Measurements from ENCODE around the gene CYP1B1.
"Not testable (repeated sequence)": the region's sequence is repeated elsewhere in the genome, so short reads cannot be mapped to it uniquely, and the experiment has no call there.

Gene CYP1B1

DNA sequence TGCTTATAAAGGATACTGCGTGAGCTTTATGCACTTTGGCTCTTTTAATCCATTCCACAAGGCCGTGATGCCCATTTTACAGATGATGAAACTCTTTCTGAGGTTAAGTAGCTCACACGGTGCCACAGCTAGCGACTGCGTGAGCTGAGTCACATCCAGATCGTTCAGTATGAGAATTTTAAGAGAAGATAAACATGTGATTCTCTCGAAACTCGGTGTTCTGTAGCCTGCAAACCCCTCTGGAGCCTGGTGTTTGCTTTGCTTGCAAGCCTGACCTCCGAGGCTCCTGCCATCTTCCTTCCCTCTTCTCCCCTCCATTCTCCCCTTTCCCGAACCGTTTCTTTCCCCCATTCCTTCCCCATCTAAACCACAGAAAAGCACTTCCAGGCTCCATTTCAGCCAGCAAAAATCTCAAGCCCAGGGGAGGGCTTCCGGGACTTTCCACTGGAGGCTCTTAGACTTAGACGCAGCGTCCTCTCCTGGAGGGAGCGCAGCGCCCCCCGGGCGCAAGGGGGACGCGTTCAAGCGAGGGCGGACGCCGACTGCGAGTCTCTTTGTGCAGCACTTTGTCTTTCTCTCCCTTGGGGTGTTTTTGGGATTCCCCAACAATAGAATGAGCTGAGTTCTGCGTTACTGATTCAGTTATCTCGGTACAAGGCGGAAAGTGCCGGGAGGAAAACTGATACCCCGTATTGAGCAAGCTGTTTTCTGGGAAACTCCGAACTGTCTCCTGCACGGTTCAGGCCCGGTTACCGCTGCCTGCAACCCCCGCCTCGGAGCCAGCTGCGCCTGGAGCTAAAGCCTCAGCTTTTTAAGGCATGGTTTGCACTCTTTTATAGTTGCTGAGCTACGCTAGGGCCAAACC lies 38.0 kb downstream of the CYP1B1 start:
- DNase-seq (ENCODE audit: low read depth in 3 of 3, low spot score in 1 of 3) = no peak

DNA sequence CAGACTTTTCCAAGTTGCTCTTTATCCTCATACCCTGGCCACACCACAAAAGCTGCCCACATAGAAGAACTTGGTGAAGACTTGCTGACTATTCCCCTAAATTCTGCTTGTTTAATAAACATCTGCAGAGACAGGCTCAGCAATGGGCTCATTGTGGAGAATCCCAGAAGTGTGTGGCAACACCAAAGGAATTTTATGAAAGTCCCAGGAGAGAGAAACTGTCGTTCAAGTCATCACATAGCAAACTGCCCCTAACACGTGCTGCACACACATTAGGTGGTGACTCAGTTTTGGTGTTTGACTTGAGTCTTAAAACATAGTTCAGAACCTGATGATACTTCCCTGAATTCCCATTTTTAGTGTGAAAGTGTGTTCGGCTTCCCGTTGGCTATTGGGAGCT lies 38.6 kb downstream of the CYP1B1 start:
- no peak for DNase-seq (ENCODE audit: low read depth in 3 of 3, low spot score in 1 of 3)

DNA sequence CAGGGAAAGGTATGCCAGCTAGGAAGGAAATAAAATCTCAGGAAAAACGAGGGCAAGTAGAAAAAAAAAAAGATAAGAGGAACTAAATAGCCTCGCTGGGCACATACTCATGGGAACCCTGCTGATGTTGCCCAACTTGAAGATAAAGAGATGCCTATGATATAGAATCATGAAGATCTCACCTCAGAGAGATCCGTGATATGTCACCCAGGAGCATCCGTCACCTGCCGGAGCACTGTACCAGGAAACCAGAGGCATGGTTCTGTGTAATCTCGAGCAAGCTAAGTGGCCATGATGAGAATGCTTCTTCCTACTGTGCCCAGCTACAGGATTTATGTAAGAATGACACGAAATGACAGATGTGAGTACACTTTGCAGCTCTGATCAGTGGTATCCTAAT lies 40.0 kb downstream of the CYP1B1 start:
- no peak for DNase-seq (ENCODE audit: low read depth in 3 of 3, low spot score in 1 of 3)

DNA sequence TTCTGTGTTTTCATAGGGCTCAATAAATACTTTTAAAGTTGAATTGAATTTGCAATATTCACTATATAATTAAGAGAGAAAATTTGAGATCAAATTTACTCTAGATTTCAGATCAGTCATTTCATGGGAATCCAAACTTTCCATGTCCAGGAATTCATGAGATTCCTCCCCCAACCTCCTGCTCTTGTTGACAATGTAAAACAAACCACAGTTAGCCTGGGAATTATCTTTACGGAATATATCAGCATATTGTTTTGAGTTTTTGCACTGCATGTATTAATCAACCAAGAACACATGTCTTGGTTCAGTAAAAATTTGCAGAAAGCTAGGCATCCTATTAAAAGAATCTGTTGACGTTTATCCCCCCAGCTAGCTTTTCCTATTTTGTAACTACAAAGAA lies 42.3 kb downstream of the CYP1B1 start:
- DNase-seq (ENCODE audit: low read depth in 3 of 3, low spot score in 1 of 3) = no peak

DNA sequence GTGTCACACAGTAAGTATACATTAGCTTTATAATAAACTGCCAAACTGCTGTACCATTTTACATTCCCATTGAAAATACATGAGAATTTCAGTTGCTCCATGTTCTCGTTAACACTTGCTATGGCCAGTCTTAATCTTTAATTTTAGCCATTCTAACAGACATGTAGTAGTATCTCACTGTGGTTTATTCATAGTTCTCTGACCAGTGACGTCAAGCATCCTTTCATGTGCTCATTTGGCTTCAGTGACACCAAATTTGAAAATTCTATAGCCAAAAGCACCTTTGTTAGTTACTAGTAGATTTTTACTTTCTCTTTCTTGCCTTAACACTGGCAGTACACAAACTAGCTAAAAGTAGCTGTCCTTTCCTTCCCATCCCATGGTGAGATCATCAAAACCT lies 43.0 kb downstream of the CYP1B1 start:
- no peak for DNase-seq (ENCODE audit: low read depth in 3 of 3, low spot score in 1 of 3)

DNA sequence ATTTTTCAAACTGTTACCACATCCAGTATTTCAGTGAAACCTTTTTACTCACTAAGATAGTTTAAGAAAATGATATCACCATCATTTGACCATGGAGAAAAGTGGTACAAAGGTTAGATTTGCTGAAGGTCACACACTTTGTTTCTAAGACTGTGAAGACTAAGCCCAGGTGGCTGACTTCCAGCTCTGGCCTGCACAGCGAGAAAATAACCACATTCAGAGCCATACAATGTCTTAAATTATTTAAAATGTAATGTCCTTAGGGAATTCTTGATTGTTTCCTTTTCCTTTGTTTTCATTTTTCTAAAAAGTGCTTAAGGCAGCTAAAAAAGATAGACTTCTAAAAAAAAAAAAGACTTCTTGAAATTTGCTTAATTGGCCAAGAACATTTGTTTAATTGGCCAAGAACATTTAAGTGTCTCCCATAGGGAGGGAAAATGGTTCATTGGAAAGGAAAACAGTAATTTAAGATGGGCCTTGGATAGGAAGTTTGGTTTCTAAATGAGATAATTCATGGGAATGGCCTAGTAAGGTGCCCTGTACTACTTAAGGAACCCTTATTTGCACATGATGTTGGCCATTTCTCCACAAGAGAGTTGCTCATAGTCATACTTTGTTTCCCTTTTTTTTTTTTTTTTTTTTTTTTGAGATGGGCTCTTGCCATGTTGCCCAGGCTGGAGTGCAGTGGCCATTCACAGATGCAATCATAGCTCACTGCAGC lies 45.2 kb downstream of the CYP1B1 start:
- DNase-seq (ENCODE audit: low read depth in 3 of 3, low spot score in 1 of 3) = no peak

DNA sequence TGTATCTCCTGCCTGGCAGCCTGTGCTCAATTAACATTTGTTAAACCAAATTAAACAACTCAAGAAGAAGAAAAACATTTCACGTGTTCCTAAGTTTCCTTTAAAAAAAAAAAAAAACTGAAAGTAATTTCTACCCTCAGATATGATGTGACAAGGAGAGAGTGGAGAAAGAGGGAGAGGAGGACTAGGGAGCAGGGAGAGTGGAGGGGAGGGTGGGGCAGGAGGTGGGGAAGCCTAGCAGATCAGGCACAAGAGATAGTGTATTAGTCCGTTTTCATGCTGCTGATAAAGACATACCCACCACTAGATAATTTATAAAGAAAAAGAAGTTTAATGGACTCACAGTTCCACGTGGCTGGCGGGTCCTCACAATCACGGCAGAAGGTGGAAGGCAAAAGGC lies 46.4 kb downstream of the CYP1B1 start:
- no peak for DNase-seq (ENCODE audit: low read depth in 3 of 3, low spot score in 1 of 3)

DNA sequence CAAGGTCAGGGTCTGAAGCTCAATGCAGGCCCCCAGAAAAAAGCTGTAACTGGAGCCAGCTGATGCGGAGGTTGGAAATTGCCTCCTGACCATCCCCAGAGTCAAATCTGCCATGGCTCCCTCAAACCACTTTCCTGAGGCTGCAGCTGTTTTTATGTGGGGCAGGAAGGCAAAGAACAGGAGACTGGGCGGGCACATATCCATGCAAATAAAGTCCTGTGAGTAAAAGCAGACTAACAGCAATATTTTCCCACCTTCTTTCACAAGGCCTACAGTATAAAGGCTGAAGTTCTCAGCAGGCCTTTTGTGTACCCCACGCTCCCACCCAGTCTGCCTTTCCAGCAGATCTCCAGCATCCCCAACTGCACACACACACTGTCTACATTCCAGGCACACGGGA lies 47.1 kb downstream of the CYP1B1 start:
- no peak for DNase-seq (ENCODE audit: low read depth in 3 of 3, low spot score in 1 of 3)

DNA sequence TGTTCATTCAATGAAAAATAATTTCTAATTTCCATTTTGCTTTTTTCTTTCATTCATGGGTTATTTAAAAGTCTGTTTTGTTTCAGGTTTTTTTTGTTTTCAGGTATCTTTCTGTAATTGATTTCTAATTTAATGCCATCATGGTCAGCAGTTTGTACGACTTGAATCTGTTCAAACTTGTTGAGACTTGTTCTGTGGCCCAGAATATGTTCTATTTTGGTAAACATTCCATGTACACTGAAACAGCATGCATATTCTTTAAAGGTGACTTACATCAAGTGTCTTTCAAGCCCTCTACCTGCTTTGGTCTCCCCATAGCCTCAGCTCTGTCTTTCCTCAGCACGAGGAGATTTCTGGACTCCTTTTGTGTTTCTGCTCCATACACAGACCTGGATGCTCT lies 49.1 kb downstream of the CYP1B1 start:
- DNase-seq (ENCODE audit: low read depth in 3 of 3, low spot score in 1 of 3) = no peak

DNA sequence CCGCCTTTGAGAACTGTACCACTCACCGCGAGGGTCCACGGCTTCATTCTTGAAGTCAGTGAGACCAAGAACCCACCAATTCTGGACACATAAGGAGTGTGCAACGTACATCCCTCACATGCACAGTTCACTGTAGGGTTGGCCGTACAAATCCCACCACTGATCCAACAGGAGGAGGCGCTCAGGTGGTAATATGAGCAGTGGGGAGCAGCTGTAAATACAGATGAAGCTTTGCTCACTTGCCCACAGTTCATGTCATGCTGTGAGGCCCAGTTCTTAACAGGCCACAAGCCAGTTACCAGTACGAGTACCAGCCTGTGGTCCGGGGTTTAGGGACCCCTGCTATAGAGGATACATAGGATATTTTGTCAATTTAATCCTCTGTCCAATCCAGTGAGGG lies 54.4 kb downstream of the CYP1B1 start:
- DNase-seq (ENCODE audit: low read depth in 3 of 3, low spot score in 1 of 3) = no peak

DNA sequence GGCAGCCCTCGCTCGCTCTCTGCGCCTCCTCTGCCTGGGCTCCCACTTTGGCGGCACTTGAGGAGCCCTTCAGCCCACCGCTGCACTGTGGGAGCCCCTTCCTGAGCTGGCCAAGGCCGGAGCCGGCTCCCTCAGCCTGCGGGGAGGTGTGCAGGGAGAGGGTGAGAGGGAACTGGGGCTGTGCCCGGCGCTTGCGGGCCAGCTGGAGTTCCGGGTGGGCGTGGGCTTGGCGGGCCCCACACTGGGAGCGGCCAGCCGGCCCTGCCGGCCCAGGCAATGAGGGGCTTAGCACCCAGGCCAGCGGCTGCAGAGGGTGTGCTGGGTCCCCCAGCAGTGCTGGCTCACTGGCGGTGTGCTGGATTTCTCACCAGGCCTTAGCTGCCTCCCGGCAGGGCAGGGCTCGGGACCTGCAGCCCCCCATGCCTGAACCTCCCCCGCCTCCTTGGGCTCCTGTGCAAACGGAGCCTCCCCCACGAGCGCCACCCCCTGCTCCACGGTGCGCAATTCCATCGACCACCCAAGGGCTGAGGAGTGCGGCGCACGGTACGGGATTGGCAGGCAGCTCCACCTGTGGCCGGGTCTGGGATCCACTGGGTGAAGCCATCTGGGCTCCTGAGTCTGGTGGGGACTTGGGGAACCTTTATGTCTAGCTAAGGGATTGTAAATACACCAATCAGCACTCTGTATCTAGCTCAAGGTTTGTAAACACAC lies 55.4 kb downstream of the CYP1B1 start:
- not testable (repeated sequence) for DNase-seq (ENCODE audit: low read depth in 3 of 3, low spot score in 1 of 3)

DNA sequence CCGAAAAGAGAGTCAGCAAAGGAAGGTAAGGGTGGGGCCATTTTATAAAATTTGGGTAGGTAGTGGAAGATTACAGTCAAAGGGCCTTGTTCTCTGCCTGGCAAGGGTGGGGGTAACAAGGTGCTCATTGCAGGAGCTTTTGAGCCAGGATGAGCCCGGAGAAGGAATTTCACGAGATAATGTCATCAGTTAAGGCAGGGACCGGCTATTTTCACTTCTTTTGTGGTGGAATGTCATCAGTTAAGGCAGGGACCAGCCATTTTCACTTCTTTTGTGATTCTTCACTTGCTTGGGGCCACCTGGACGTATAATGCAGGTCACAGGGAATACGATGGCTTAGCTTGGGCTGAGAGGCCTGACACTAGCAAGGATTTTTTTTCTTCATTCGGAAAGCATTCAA lies 58.1 kb downstream of the CYP1B1 start:
- DNase-seq (ENCODE audit: low read depth in 3 of 3, low spot score in 1 of 3) = no peak
